Calu3 (cell line): ENCODE measurements around the gene SGCA. TPM values are rescaled to one million over a fixed set of nuclear protein-coding genes. Genes with fewer than 3 reads are reported as not detected.
A peak's percentile ranks its signal among the peaks of the same experiment; 100 is the strongest.

ENCODE experiments used
- BruUV-seq: library from RNA; stranded (reverse); fragments of 400-500 nt; replicated peaks from 2 replicates; lab custom pipeline; 2021; lab: Mats Ljungman, UMichigan
- CTCF ChIA-PET: fragments of 300-600 bp; sonication (Branson Sonifier 250); formaldehyde crosslinking; loops from one replicate; lab custom pipeline; 2022; ENCODE audit warnings: antibody characterized with exemption; lab: Charles Lee
- DNase-seq: peaks from one replicate; pipeline ENCODE4 v3.0.0; 2022
- H3K27ac Mint-ChIP-seq: one replicate; pipeline ENCODE4 v1.8.0; 2022; ENCODE audit warnings: mixed read lengths; ENCODE audit not compliant: unreplicated experiment
- H3K27me3 Mint-ChIP-seq: one replicate; pipeline ENCODE4 v1.8.0; 2022; ENCODE audit warnings: mixed read lengths; ENCODE audit not compliant: unreplicated experiment
- H3K36me3 Mint-ChIP-seq: one replicate; pipeline ENCODE4 v1.8.0; 2022; ENCODE audit warnings: mild to moderate bottlenecking, moderate library complexity, mixed read lengths; ENCODE audit not compliant: insufficient read depth, unreplicated experiment
- H3K4me1 Mint-ChIP-seq: one replicate; pipeline ENCODE4 v1.8.0; 2022; ENCODE audit warnings: mild to moderate bottlenecking, low read depth, mixed read lengths; ENCODE audit not compliant: unreplicated experiment
- H3K4me3 Mint-ChIP-seq: one replicate; pipeline ENCODE4 v1.8.0; 2022; ENCODE audit warnings: mild to moderate bottlenecking, low read depth, moderate library complexity, mixed read lengths; ENCODE audit not compliant: unreplicated experiment
- H3K9me3 Mint-ChIP-seq: one replicate; pipeline ENCODE4 v1.8.0; 2022; ENCODE audit warnings: low read depth, mixed read lengths; ENCODE audit not compliant: unreplicated experiment
- CTCF ChIP-seq: fragments of 200-600 bp; IDR thresholded peaks from one replicate; pipeline ENCODE4 v1.8.0; 2022; ENCODE audit warnings: antibody characterized with exemption; ENCODE audit not compliant: unreplicated experiment
- intact Hi-C: fragments of 100-400 bp; cut with micrococcal nuclease; formaldehyde crosslinking; loops from one replicate; pipeline ENCODE4 v1.10.0; 2022; ENCODE audit not compliant: unreplicated experiment
- total RNA-seq: library from RNA; stranded (reverse); gene quantifications from 2 replicates; pipeline ENCODE4 v1.2.3, GENCODE V29; 2022

Gene SGCA
- total RNA-seq, 1 experiment from 2014 or later, result not detected

- BruUV-seq, result no TSS peak
- H3K4me3 Mint-ChIP-seq, result no peak overlapping the region
Observed at GRCh38 chr17:50207792-50208567, 42.2 kb downstream of the SGCA start.

GRCh38 chr17:50208611-50209061, 42.8 kb downstream of the SGCA start:
- Mint-ChIP-seq H3K27me3 (peaks cover 83% of the 10 kb centered on the region), H3K4me1 (peaks cover 27% of the 10 kb centered on the region), H3K36me3 (no peaks in the 10 kb centered on the region), H3K9me3 (no peaks in the 10 kb centered on the region), H3K27ac (no peak overlapping the region), H3K4me3 (no peak overlapping the region)
- CTCF ChIA-PET, result interaction anchor here (0.6 kb wide), 1 partner anchor 194 kb away, joined by 3 read pairs; no protein-coding TSS in a partner anchor
- intact Hi-C loops, result no loop called here
- DNase-seq, result no peak
- no TSS peak for BruUV-seq
- TF ChIP-seq CTCF, result no peak

More at GRCh38 chr17:50207792-50208567, 42.2 kb downstream of the SGCA start:
- no peak for TF ChIP-seq CTCF
- Mint-ChIP-seq H3K4me1 (peaks cover 27% of the 10 kb centered on the region), H3K36me3 (no peaks in the 10 kb centered on the region), H3K9me3 (no peaks in the 10 kb centered on the region), H3K27me3 (peaks cover 89% of the 10 kb centered on the region), H3K27ac (no peak overlapping the region)
- intact Hi-C loops, result no loop called here
- no peak for DNase-seq
- CTCF ChIA-PET, result interaction anchor here (0.6 kb wide), 1 partner anchor 195 kb away, joined by 3 read pairs; no protein-coding TSS in a partner anchor

GRCh38 chr17:50209133-50209471, 43.3 kb downstream of the SGCA start:
- H3K36me3 Mint-ChIP-seq, result no peaks in the 10 kb centered on the region
- no peaks in the 10 kb centered on the region for H3K9me3 Mint-ChIP-seq
- no peak overlapping the region for H3K27ac Mint-ChIP-seq
- intact Hi-C loops, result no loop called here
- CTCF ChIA-PET, result interaction anchor here (2.8 kb wide), 1 partner anchor 9 kb away, joined by 12 read pairs; no protein-coding TSS in a partner anchor
- DNase-seq, result no peak
- H3K27me3 Mint-ChIP-seq, result peaks cover 83% of the 10 kb centered on the region
- peaks cover 27% of the 10 kb centered on the region for H3K4me1 Mint-ChIP-seq
- no peak overlapping the region for H3K4me3 Mint-ChIP-seq
- no TSS peak for BruUV-seq
- no peak for TF ChIP-seq CTCF

- DNase-seq, result no peak
- Mint-ChIP-seq H3K4me3 (peak overlapping the region; percentile 36), H3K36me3 (no peaks in the 10 kb centered on the region), H3K9me3 (no peaks in the 10 kb centered on the region), H3K4me1 (peaks cover 32% of the 10 kb centered on the region), H3K27ac (no peak overlapping the region), H3K27me3 (peaks cover 83% of the 10 kb centered on the region)
- TF ChIP-seq CTCF, result no peak
- CTCF ChIA-PET, result interaction anchor here (2.8 kb wide), 1 partner anchor 9 kb away, joined by 12 read pairs; no protein-coding TSS in a partner anchor
- intact Hi-C loops, result no loop called here
- BruUV-seq, result no TSS peak
Observed at GRCh38 chr17:50209472-50210239, 43.9 kb downstream of the SGCA start.
